K562 (cell line): ENCODE measurements around the gene ACOX1. TPM values are rescaled to one million over a fixed set of nuclear protein-coding genes. Genes with fewer than 3 reads are reported as not detected.

Experiments
- ARHGAP35 ChIP-seq: fragments of 450-650 bp; IDR thresholded peaks from 2 replicates; pipeline ENCODE4 v1.6.1; 2018; ENCODE audit not compliant: partially characterized antibody
- ELF1 ChIP-seq: fragments of 200-800 bp; sonication (Bioruptor generic); IDR thresholded peaks from 2 replicates; pipeline ENCODE4 v1.6.1; 2016; ENCODE audit warnings: missing genetic modification characterization, missing compliant biosample characterization
- ERF ChIP-seq: fragments of 450-650 bp; formaldehyde crosslinking; IDR thresholded peaks from 2 replicates; pipeline ENCODE4 v1.4.0; 2020; ENCODE audit warnings: mild to moderate bottlenecking, mixed read lengths
- FOXA1 ChIP-seq: fragments of 450-650 bp; IDR thresholded peaks from 2 replicates; pipeline ENCODE4 v1.6.1; 2016; ENCODE audit warnings: mild to moderate bottlenecking, borderline replicate concordance
- LEF1 ChIP-seq: fragments of 450-650 bp; IDR thresholded peaks from 2 replicates; pipeline ENCODE4 v1.6.1; 2016; ENCODE audit warnings: mild to moderate bottlenecking
- MEF2A ChIP-seq: IDR thresholded peaks from 2 replicates; pipeline ENCODE4 v1.6.1; 2011; ENCODE audit warnings: low read depth, mild to moderate bottlenecking, low read length, moderate library complexity; ENCODE audit not compliant: control insufficient read depth
- NRF1 ChIP-seq, 2 experiments: fragments of 450-650 bp; IDR thresholded peaks in 1 of 2; conservative IDR thresholded peaks in 1 of 2; 2 replicates each; pipeline ENCODE4 v1.6.1; 2014; ENCODE audit warnings: mild to moderate bottlenecking in 2 of 2
- RBM39 ChIP-seq: fragments of 200-400 bp; formaldehyde crosslinking; optimal IDR thresholded peaks from 2 replicates; pipeline ENCODE3; 2018; ENCODE audit warnings: low read depth, low read length
- TCF7 ChIP-seq: sonication (generic); IDR thresholded peaks from 2 replicates; pipeline ENCODE4 v1.6.1; 2016; ENCODE audit warnings: antibody characterized with exemption, borderline replicate concordance
- TCF7L2 ChIP-seq: fragments of 150-350 bp; IDR thresholded peaks from 2 replicates; pipeline ENCODE4 v1.6.1; 2016; ENCODE audit warnings: low read depth, mild to moderate bottlenecking, low read length, moderate library complexity
- TFAM ChIP-seq: fragments of 250-450 bp; sonication (Bioruptor Pico); conservative IDR thresholded peaks from 2 replicates; pipeline ENCODE4 v1.5.0; 2021; ENCODE audit warnings: mild to moderate bottlenecking, moderate library complexity
- TOE1 ChIP-seq, 2 experiments: fragments of 450-650 bp in 1 of 2; sonication (generic) in 1 of 2; formaldehyde crosslinking in 1 of 2; IDR thresholded peaks; 2 replicates each; pipeline versions ENCODE4 v1.7.1 to v1.8.0; 2016 to 2022; ENCODE audit warnings: borderline replicate concordance in 2 of 2, mild to moderate bottlenecking in 2 of 2, antibody characterized with exemption in 1 of 2, inconsistent platforms in 1 of 2, low read depth in 1 of 2, missing genetic modification reagents in 1 of 2, moderate library complexity in 1 of 2
- WHSC1 ChIP-seq: IDR thresholded peaks from one replicate; pipeline ENCODE4 v1.6.1; 2012; ENCODE audit warnings: low read length, control low read depth, inconsistent platforms
- ZNF311 ChIP-seq: fragments of 250-450 bp; sonication (Bioruptor Pico); IDR thresholded peaks from 2 replicates; pipeline ENCODE4 v1.4.0; 2020; ENCODE audit warnings: mild to moderate bottlenecking, moderate library complexity
- ZNF76 ChIP-seq: fragments of 250-450 bp; sonication (Bioruptor Pico); IDR thresholded peaks from 2 replicates; pipeline ENCODE4 v1.4.0; 2020; ENCODE audit warnings: mild to moderate bottlenecking, moderate library complexity, borderline replicate concordance
- ZNF780A ChIP-seq: fragments of 250-450 bp; sonication (Bioruptor Pico); IDR thresholded peaks from 2 replicates; pipeline ENCODE4 v1.5.0; 2021; ENCODE audit warnings: mild to moderate bottlenecking
- polyA plus RNA-seq, 8 experiments: library from polyadenylated mRNA; depleted of rRNA in 4 of 8; stranded (reverse) in 5 of 8; unstranded in 3 of 8; fragments of >200 nt; fragmentation: Nextera tagmentation in 2 of 8; fragmentation: Illumina TruSeq in 1 of 8; extraction: Ambion mirVana in 2 of 8; extraction: Trizol in 1 of 8; gene quantifications; 2 replicates each; pipeline versions ENCODE4 v1.2.1 to v1.2.3, GENCODE V29; 2011 to 2014; ENCODE audit warnings: inconsistent platforms in 1 of 8, missing spikeins in 1 of 8
- total RNA-seq, 7 experiments: library from RNA; depleted of rRNA in 6 of 7; stranded (reverse); fragments of >200 nt in 6 of 7; fragmentation: Illumina TruSeq in 2 of 7; extraction: Trizol in 2 of 7; gene quantifications; 2 replicates each; pipeline versions ENCODE4 v1.2.1 to v1.2.3, GENCODE V29; 2011 to 2021; ENCODE audit warnings: low replicate concordance in 1 of 7
- TF ChIP-seq, protein P1 (sequence below): IDR thresholded peaks from 2 replicates; pipeline ENCODE4 v1.6.1; 2011; ENCODE audit not compliant: insufficient read length; ENCODE audit errors: extremely low read depth
- TF ChIP-seq, protein P2 (sequence below): sonication (generic); formaldehyde crosslinking; IDR thresholded peaks from 2 replicates; pipeline ENCODE4 v1.9.0; 2022; ENCODE audit warnings: mild to moderate bottlenecking, missing genetic modification reagents
- TF ChIP-seq, protein P3 (sequence below): fragments of 200-800 bp; sonication (Bioruptor generic); IDR thresholded peaks from 2 replicates; pipeline ENCODE4 v1.6.1; 2016; ENCODE audit warnings: missing genetic modification characterization, missing compliant biosample characterization
- TF ChIP-seq, protein P4 (sequence below): fragments of 450-650 bp; formaldehyde crosslinking; conservative IDR thresholded peaks from 2 replicates; pipeline ENCODE4 v1.4.0; 2022; ENCODE audit warnings: mild to moderate bottlenecking, missing genetic modification characterization

The ACOX1 gene
- total and polyA plus RNA-seq, 9 of the 15 experiments (the other 6 are each of a cell fraction or from before 2014, with no cell fraction given), result 7.8 to 24.1 (median 14.5) TPM

DNA sequence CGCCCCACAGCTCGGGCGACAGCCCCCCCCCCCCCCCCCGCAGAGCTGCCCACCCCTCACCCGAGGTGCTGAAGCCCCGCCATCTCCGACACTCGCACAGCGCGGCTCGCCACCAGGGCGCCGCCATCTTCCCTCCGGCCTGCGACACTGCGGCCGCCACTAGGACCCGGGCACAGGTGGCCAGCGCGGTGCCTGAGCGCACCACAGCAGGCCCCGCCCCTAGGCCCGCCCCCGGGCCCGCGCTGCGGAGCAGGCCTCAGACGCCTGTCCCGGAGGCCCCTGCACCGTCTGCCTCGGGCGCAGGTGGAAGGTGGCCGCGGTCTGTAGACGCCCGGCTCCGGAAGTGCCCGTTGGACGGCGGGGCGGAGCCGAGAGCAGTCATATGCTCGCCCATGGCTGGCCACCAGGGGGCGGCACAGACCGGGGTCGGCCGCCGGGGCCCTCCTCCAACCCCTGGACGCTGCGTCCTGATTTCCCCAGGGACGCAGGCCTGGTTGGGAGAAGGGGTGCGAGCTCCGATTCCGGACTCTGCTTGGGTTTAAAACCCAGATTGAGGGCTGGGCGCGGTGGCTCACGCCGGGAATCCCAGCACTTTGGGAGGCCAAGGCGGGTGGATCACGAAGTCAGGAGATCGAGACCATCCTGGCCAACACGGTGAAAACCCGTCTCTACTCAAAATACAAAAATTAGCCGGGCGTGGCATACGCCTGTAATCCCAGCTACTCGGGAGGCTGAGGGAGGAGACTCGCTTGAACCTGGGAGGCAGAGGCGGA lies 74.0 kb downstream of the ACOX1 start, which contains the start of gene MRPL38 (continued):
- no peak for TF ChIP-seq RBM39
- TF ChIP-seq ZNF76 (CRISPR knock-in tag), result no peak
- TF ChIP-seq MEF2A, result no peak
- TF ChIP-seq TCF7, result no peak
- peak; percentile 77 for TF ChIP-seq TOE1 (IDR thresholded peaks at IDR 0.05; ENCODE audit: borderline replicate concordance)
- TF ChIP-seq TOE1 (CRISPR knock-in tag; IDR thresholded peaks at IDR 0.05; ENCODE audit: borderline replicate concordance, low read depth), result no peak
- TF ChIP-seq ERF (CRISPR knock-in tag), result 0 out of 2 replicates have a peak, but pooled peaks have one; percentile 73
- TF ChIP-seq, protein P1, sequence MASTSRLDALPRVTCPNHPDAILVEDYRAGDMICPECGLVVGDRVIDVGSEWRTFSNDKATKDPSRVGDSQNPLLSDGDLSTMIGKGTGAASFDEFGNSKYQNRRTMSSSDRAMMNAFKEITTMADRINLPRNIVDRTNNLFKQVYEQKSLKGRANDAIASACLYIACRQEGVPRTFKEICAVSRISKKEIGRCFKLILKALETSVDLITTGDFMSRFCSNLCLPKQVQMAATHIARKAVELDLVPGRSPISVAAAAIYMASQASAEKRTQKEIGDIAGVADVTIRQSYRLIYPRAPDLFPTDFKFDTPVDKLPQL, result no peak
- no peak for TF ChIP-seq FOXA1
- TF ChIP-seq, protein P2, sequence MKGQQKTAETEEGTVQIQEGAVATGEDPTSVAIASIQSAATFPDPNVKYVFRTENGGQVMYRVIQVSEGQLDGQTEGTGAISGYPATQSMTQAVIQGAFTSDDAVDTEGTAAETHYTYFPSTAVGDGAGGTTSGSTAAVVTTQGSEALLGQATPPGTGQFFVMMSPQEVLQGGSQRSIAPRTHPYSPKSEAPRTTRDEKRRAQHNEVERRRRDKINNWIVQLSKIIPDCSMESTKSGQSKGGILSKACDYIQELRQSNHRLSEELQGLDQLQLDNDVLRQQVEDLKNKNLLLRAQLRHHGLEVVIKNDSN (CRISPR knock-in tag), result no peak
- no peak for TF ChIP-seq TCF7L2
- no peak for TF ChIP-seq ZNF780A (CRISPR knock-in tag)
- no peak for TF ChIP-seq ZNF311
- TF ChIP-seq TFAM (CRISPR knock-in tag), result no peak
- no peak for TF ChIP-seq LEF1
- peak; percentile 83 to 86 for TF ChIP-seq NRF1 (conservative IDR thresholded peaks at IDR 0.05 in 1 of 2, IDR thresholded peaks at IDR 0.05 in 1 of 2)
- TF ChIP-seq ELF1 (tag), result peak; percentile 93
- TF ChIP-seq, protein P3, sequence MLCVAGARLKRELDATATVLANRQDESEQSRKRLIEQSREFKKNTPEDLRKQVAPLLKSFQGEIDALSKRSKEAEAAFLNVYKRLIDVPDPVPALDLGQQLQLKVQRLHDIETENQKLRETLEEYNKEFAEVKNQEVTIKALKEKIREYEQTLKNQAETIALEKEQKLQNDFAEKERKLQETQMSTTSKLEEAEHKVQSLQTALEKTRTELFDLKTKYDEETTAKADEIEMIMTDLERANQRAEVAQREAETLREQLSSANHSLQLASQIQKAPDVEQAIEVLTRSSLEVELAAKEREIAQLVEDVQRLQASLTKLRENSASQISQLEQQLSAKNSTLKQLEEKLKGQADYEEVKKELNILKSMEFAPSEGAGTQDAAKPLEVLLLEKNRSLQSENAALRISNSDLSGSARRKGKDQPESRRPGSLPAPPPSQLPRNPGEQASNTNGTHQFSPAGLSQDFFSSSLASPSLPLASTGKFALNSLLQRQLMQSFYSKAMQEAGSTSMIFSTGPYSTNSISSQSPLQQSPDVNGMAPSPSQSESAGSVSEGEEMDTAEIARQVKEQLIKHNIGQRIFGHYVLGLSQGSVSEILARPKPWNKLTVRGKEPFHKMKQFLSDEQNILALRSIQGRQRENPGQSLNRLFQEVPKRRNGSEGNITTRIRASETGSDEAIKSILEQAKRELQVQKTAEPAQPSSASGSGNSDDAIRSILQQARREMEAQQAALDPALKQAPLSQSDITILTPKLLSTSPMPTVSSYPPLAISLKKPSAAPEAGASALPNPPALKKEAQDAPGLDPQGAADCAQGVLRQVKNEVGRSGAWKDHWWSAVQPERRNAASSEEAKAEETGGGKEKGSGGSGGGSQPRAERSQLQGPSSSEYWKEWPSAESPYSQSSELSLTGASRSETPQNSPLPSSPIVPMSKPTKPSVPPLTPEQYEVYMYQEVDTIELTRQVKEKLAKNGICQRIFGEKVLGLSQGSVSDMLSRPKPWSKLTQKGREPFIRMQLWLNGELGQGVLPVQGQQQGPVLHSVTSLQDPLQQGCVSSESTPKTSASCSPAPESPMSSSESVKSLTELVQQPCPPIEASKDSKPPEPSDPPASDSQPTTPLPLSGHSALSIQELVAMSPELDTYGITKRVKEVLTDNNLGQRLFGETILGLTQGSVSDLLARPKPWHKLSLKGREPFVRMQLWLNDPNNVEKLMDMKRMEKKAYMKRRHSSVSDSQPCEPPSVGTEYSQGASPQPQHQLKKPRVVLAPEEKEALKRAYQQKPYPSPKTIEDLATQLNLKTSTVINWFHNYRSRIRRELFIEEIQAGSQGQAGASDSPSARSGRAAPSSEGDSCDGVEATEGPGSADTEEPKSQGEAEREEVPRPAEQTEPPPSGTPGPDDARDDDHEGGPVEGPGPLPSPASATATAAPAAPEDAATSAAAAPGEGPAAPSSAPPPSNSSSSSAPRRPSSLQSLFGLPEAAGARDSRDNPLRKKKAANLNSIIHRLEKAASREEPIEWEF, result no peak
- no peak for TF ChIP-seq WHSC1
- no peak for TF ChIP-seq ARHGAP35
- TF ChIP-seq, protein P4, sequence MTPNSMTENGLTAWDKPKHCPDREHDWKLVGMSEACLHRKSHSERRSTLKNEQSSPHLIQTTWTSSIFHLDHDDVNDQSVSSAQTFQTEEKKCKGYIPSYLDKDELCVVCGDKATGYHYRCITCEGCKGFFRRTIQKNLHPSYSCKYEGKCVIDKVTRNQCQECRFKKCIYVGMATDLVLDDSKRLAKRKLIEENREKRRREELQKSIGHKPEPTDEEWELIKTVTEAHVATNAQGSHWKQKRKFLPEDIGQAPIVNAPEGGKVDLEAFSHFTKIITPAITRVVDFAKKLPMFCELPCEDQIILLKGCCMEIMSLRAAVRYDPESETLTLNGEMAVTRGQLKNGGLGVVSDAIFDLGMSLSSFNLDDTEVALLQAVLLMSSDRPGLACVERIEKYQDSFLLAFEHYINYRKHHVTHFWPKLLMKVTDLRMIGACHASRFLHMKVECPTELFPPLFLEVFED (CRISPR knock-in tag), result no peak
